ENCODE data around the gene LSM5. TPM values are rescaled to one million over a fixed set of nuclear protein-coding genes. Genes with fewer than 3 reads are reported as not detected.

Gene LSM5
- total RNA-seq (2014; rRNA removed; shearing (Covaris generic)) = 130 and 149 TPM in 2 replicates

DNA sequence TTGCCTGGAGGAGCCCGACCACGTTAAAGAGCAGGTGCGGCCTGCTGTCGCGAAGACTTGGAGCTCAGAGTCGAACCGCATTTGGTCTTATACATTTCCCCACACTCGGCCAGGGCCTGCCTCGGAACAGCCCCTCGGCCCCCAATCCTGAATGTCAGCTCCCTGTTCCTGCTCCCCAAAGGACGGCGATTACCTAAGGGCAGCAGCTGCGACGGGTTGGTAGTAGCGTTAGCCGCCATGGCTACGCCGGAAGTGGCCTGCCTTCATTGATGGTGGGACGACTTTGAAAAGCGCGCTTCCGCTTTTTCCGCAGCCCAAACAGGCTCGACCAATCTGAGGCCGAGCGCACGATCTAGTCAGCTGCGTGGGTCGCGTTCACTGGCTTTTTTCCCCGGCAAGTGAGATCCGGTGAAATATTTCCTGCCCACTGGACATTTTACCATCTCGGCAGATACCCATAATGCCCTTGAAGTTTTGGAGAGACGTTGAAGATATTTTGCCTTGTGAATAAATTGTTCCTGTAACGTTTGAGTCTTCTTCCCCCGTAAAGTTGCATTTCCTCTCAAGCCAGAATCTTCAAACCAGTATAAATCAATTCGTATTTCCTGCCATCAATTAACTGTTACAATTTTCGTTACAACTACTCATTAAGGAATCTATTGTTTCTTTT, at the start of gene LSM5:
LSM5 (minus strand) TSS at position 254 of the 670 bp plus-strand sequence; CDS start at position 239, 15 bp downstream.
- peak within 1 kb of the TSS; percentile 83 for H3K4me3 ChIP-seq
- DNase-seq = peak; percentile 95 to 97
- H3K27ac ChIP-seq = peak within 1 kb of the TSS; percentile 75
- no peaks in the 10 kb centered on the region; the same call in 1 of the 2 replicates for H3K4me1 ChIP-seq
- H3K36me3 ChIP-seq = peaks cover 15% of the 10 kb centered on the region
- H3K27me3 ChIP-seq = no peaks in the 10 kb centered on the region
- no peaks in the 10 kb centered on the region for H3K9me3 ChIP-seq (replicated peaks)

- Histone ChIP-seq H3K27ac (no peak overlapping the region), H3K27me3 (no peaks in the 10 kb centered on the region), H3K9me3 (replicated peaks) (no peaks in the 10 kb centered on the region), H3K4me1 (peaks cover 6% of the 10 kb centered on the region; the same call in 1 of the 2 replicates), H3K36me3 (peaks cover 8% of the 10 kb centered on the region; the same call in 1 of the 2 replicates), H3K4me3 (no peak overlapping the region)
- DNase-seq = no peak
Observed at GRCh38 chr7:32539366-32539765, 49.2 kb upstream of the LSM5 start.

GRCh38 chr7:32537760-32538159, 47.6 kb upstream of the LSM5 start:
- H3K4me1 ChIP-seq = peaks cover 6% of the 10 kb centered on the region; the same call in 1 of the 2 replicates
- no peaks in the 10 kb centered on the region; the same call in 1 of the 2 replicates for H3K36me3 ChIP-seq
- H3K27ac ChIP-seq = no peak overlapping the region
- H3K27me3 ChIP-seq = no peaks in the 10 kb centered on the region
- H3K9me3 ChIP-seq (replicated peaks) = no peaks in the 10 kb centered on the region
- no peak for DNase-seq
- no peak overlapping the region for H3K4me3 ChIP-seq

- H3K4me1 ChIP-seq = peaks cover 6% of the 10 kb centered on the region; the same call in 1 of the 2 replicates
- no peak overlapping the region for H3K27ac ChIP-seq
- H3K4me3 ChIP-seq = no peak overlapping the region
- DNase-seq = no peak
- no peaks in the 10 kb centered on the region for H3K27me3 ChIP-seq
- H3K9me3 ChIP-seq (replicated peaks) = no peaks in the 10 kb centered on the region
- no peaks in the 10 kb centered on the region for H3K36me3 ChIP-seq
Observed at GRCh38 chr7:32536585-32536984, 46.4 kb upstream of the LSM5 start.

DNA sequence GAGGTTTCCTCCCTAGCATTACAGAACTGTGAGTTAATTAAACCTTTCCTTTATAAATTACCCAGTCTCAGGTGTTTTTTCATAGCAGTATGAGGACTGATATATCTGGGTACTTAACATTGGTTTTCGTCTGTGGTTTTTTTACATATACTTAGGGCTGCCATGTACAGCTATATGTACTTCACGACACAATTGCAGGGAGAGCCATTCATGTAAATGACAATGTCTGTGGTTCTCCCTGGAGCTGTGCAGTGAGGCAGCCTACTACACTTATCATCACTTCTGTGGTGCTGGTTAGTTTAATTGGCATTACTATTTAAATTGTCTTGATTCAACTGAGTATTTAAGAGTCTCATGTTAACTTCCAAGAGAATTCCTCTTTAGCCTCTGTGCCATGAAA, 45.8 kb upstream of the LSM5 start:
- no peaks in the 10 kb centered on the region for H3K9me3 ChIP-seq (replicated peaks)
- H3K4me3 ChIP-seq = no peak overlapping the region
- H3K36me3 ChIP-seq = no peaks in the 10 kb centered on the region
- no peak overlapping the region for H3K27ac ChIP-seq
- no peak for DNase-seq
- H3K27me3 ChIP-seq = no peaks in the 10 kb centered on the region
- peaks cover 6% of the 10 kb centered on the region; the same call in 1 of the 2 replicates for H3K4me1 ChIP-seq

DNA sequence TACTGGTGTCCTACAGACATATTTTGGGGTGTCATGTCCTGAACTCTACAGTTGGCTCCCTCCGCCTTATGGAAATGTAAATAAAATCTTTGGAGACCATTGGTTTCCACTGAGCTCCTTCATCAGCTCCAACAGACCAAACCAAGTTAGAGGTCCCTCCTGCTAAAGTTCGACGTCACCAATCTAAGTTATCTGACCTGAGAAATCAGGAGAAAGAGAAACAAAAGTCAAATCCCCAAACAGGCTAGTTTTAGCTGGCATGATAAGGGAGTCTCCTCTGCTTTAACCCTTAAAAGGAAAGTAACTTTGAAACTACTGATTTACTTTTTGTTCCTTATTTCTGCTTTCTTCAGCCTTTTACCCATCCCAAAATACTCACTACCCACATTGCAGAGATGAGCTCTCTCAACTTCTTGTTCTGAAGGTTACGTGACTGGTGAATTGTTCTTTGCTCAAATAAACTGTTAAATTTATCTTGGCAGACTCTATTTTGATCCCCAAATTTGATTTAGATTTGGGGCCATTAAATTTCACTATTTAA, 45.1 kb upstream of the LSM5 start:
- Histone ChIP-seq H3K9me3 (replicated peaks) (no peaks in the 10 kb centered on the region), H3K36me3 (peaks cover 2% of the 10 kb centered on the region; the same call in 1 of the 2 replicates), H3K27me3 (no peaks in the 10 kb centered on the region), H3K27ac (no peak overlapping the region), H3K4me1 (peaks cover 6% of the 10 kb centered on the region; the same call in 1 of the 2 replicates), H3K4me3 (no peak overlapping the region)
- no peak for DNase-seq

DNA sequence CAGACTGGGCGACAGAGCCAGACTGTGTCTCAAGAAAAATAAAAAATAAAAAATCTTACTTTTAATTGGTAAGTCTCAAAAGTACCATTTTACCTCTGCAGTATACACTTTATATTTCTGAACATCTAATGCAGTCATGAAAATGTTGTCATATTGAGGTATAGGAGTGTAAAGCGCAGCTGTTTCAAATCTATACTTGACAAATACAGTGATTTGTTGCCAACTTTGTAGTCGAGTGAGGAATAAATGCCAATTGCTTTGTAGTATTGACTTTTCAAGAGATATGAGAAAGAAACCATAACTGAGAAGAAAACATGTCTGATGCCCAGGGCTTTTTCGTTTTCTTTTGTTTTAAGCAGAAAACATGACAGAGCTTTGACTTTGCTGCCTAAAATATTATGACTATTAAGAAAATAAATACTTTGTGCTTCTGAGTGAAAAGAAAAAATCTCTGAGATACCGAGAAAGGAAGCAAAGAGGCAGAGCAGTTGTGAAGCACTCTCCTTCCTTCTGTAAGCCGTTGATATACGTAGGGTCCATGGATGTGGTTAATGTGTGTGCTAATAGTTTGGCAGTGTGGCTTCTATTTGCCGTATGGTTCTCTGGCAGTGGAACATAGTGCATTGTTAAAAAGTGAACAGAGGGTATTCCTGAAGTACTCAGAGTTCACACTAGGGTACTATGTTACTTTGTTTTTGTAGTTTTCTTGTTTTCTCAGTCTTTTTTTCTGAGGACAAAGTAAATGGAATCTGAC, 43.3 kb upstream of the LSM5 start:
- Histone ChIP-seq H3K36me3 (peaks cover 4% of the 10 kb centered on the region; the same call in 1 of the 2 replicates), H3K27ac (no peak overlapping the region), H3K27me3 (no peaks in the 10 kb centered on the region), H3K9me3 (replicated peaks) (no peaks in the 10 kb centered on the region), H3K4me3 (no peak overlapping the region), H3K4me1 (no peaks in the 10 kb centered on the region)
- DNase-seq = no peak

GRCh38 chr7:32532716-32533115, 42.5 kb upstream of the LSM5 start:
- no peak for DNase-seq
- Histone ChIP-seq H3K4me1 (no peaks in the 10 kb centered on the region), H3K27me3 (no peaks in the 10 kb centered on the region), H3K9me3 (replicated peaks) (no peaks in the 10 kb centered on the region), H3K27ac (no peak overlapping the region), H3K4me3 (no peak overlapping the region), H3K36me3 (peaks cover 9% of the 10 kb centered on the region; the same call in 1 of the 2 replicates)

GRCh38 chr7:32532086-32532485, 41.9 kb upstream of the LSM5 start:
- no peaks in the 10 kb centered on the region for H3K27me3 ChIP-seq
- no peaks in the 10 kb centered on the region for H3K4me1 ChIP-seq
- peaks cover 9% of the 10 kb centered on the region; the same call in 1 of the 2 replicates for H3K36me3 ChIP-seq
- H3K27ac ChIP-seq = no peak overlapping the region
- no peak overlapping the region for H3K4me3 ChIP-seq
- H3K9me3 ChIP-seq (replicated peaks) = no peaks in the 10 kb centered on the region
- DNase-seq = no peak

- no peaks in the 10 kb centered on the region for H3K4me1 ChIP-seq
- no peak overlapping the region for H3K27ac ChIP-seq
- H3K27me3 ChIP-seq = no peaks in the 10 kb centered on the region
- no peak overlapping the region for H3K4me3 ChIP-seq
- H3K36me3 ChIP-seq = peaks cover 9% of the 10 kb centered on the region; the same call in 1 of the 2 replicates
- DNase-seq = no peak
- H3K9me3 ChIP-seq (replicated peaks) = no peaks in the 10 kb centered on the region
Observed at GRCh38 chr7:32531402-32531801, 41.2 kb upstream of the LSM5 start.

DNA sequence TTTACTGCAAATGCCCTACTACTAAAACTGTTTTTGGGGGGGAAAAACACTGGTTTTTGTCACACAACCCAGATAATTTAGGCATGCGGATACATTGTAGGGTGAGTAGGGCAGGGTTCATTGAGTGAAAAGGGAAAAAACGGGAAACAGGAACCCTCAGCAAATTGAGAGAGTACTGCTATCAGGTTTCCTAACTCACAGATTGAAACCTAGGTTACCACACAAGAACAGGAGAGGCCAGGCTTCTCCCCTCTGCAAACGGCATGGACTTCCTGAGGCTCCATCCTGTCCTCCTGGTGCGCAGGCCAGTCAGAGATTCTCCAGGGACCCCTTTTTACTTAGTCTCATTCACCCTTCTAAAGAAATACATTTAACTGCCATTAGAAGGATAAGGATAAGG, 35.7 kb upstream of the LSM5 start:
- peaks cover 3% of the 10 kb centered on the region for H3K9me3 ChIP-seq (replicated peaks)
- H3K36me3 ChIP-seq = peaks cover 16% of the 10 kb centered on the region; the same call in 1 of the 2 replicates
- DNase-seq = no peak
- no peak overlapping the region for H3K4me3 ChIP-seq
- no peaks in the 10 kb centered on the region for H3K4me1 ChIP-seq
- H3K27me3 ChIP-seq = no peaks in the 10 kb centered on the region
- no peak overlapping the region for H3K27ac ChIP-seq

- H3K27me3 ChIP-seq = no peaks in the 10 kb centered on the region
- no peak overlapping the region for H3K4me3 ChIP-seq
- H3K36me3 ChIP-seq = peaks cover 13% of the 10 kb centered on the region; the same call in 1 of the 2 replicates
- no peaks in the 10 kb centered on the region for H3K4me1 ChIP-seq
- peaks cover 10% of the 10 kb centered on the region for H3K9me3 ChIP-seq (replicated peaks)
- no peak for DNase-seq
- H3K27ac ChIP-seq = no peak overlapping the region
Observed at GRCh38 chr7:32524631-32525030, 34.5 kb upstream of the LSM5 start.

DNA sequence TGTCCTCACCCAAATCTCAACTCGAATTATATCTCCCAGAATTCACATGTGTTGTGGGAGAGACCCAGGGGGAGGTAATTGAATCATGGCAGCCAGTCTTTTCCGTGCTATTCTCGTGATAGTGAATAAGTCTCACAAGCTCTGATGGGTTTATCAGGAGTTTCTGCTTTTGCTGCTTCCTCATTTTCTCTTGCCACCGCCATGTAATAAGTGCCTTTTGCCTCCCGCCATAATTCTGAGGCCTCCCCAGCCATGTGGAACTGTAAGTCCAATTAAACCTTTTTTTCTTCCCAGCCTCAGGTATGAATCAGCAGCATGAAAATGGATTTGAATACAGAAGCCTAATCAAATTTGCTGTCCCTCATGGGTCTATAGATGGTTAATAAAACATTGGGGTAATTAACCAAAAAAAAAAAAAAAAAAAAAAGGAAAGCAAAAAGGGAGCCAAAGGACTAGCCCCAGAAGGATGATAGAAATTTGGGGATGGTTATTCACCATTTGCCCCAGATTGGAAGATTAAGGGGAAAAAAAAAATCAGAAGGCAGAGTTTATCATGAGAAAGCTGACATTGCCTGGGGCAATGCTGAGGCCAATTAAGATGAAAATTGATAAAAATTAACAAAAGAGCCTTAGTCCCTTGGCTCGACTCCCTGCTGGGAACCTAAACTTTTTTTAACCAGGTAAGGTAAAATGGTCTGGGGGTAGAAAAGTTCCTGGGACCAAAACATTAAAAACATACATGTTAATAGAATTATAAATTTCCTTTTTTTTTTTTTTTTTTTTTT, 32.8 kb upstream of the LSM5 start:
- Histone ChIP-seq H3K36me3 (peaks cover 7% of the 10 kb centered on the region; the same call in 1 of the 2 replicates), H3K27me3 (no peaks in the 10 kb centered on the region), H3K27ac (no peak overlapping the region), H3K4me1 (no peaks in the 10 kb centered on the region), H3K4me3 (no peak overlapping the region), H3K9me3 (replicated peaks) (peaks cover 24% of the 10 kb centered on the region)
- DNase-seq = no peak

DNA sequence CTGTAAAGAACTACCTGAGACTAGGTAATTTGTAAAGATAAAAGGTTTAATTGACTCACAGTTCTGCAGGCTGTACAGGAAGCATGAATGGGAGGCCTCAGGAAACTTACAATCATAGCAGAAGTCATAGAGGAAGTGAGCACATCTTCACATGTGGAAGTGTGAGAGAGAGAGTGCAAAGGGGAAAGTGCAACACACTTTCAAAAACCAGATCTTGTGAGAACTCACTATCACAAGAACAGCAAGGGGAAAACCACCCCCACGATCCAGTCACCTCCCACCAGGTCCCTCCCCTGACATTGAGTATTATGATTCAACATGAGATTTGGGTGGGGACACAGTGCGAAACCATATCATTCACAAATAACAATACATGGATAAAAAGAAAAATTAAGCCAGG, 29.6 kb upstream of the LSM5 start:
- no peaks in the 10 kb centered on the region for H3K27me3 ChIP-seq
- H3K27ac ChIP-seq = no peak overlapping the region
- peaks cover 37% of the 10 kb centered on the region for H3K9me3 ChIP-seq (replicated peaks)
- H3K36me3 ChIP-seq = peaks cover 3% of the 10 kb centered on the region; the same call in 1 of the 2 replicates
- no peaks in the 10 kb centered on the region for H3K4me1 ChIP-seq
- no peak for DNase-seq
- no peak overlapping the region for H3K4me3 ChIP-seq
